ELF-1 (cell line): ENCODE data around the gene GNG14.
"Not testable (repeated sequence)": the region's sequence is repeated elsewhere in the genome, so short reads cannot be mapped to it uniquely, and the experiment has no call there.

Source experiments
- DNase-seq: peaks from one replicate; pipeline ENCODE4 v3.0.0-alpha.2; 2016; ENCODE audit warnings: low read depth, low spot score

The GNG14 gene

DNA sequence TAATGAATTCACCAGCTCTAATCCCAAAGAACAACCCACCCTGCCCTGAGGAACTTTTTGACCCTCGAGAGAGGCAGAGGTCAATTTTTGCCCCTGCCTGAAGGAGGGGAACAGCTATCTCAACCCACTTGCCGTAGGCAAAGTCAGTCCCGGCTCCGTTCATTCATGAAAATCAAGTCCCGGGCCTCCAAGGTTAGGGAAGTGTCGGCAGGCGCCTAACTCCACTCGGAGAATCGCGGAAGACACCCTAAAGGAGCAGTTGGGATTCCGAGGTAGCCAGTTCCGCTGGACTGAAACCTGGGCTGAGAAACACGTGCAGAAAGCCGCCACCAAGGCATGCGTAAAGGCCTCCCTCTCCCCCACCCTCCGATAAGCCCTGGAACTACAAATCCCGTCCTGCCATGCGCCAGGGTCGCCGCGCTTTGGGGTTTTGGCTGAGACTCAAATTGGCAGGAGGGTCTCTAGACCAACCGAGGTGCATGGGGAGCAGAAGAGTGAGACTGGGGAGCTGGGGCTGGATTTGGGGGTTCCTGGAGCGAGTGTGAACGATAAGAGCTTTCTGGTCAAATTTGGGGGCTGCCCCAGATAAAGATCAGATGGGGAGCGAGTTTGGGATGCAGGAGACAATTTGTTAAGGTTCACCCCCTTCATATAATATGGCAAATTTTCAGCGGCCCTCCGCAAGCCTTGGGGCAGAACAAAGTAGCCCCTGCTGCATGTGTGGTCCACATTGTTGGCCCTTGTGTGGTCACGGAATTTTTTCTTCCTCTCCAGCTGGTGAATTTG, 36.0 kb downstream of the GNG14 start, which contains the start of gene TNPO2:
TSS of gene TNPO2 (minus strand) at position 292 of the 786 bp plus-strand sequence. CDS start 2,955 bp downstream, outside the sequence.
- peak; percentile 89 for DNase-seq

DNA sequence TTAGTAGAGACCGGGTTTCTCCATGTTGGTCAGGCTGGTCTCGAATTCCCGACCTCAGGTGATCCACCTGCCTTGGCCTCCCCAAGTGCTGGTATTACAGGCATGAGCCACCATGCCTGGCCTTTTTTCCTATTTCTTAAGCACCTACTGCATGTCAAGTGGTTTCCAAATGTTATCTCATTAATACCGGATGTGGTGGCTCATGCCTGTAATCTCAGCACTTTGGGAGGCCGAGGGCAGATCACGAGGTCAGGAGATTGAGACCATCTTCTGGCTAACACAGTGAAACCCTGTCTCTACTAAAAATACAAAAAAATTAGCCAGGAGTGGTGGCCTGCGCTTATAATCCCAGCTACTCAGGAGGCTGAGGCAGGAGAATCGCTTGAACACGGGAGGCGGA, 37.8 kb downstream of the GNG14 start:
- DNase-seq: not testable (repeated sequence)

DNA sequence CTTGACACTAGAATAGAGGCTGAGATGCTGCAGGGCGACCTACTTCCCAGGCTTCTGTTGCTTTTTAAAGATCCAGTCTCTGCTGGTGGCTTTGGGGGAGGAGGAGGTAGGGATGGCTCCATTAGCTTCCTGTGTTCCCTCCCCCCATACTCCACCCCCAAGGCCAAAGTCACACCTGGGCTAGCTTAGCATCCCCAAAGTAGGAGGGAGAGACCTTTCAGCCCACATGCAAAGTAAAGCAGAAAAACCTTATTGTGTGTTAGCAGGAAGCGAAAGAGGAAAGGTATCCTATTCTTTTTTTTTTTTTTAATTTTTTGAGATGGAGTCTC, 39.2 kb downstream of the GNG14 start:
- no peak for DNase-seq

DNA sequence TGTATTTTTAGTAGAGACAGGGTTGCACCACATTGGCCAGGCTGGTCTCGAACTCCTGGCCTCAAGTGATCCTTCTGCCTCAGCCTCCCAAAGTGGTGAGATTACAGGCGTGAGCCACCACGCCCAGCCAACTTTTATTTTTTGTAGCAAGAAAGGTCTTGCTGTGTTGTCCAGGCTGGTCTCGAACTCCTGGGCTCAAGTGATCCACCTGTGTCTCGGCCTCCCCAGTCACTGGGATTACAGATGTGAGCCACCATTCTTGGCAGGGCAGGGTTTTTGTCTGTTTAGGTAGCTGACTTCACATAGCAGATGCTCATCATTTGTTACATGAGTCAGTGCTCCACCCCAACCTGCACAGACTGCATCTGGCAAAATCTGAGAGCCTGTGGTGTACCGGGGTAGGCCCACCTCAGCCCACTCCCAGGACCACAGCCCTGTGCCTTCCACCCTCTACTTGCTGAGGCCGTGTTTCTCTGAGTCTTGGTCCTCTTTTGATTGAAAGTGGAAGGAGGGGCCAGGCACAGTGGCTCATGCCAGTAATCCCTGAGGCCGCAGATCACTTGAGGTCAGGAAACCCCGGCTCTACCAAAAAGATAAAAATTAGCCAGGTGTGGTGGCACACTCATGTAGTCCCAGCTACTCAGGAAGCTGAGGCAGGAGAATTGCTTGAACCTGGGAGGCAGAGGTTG, 40.1 kb downstream of the GNG14 start:
- DNase-seq: no peak

DNA sequence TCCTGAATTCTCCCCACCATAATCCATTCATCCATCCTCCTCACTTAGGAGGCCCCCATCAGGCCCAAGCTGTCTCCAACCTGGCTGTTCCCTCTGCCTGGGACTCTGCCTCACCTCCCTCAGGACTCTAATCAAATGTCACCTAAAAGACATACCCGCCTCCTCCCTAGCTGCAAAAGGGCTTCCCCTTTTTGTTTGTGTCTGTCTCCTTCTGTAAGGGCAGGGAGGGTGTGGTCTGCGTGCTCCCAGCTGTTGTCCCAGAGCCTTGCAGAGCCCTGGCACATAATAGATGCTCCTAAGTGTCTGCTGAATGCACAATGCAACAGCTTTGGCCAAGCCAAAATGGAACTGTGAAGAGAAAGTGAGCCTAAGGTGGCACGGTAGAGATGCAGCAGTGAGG, 42.3 kb downstream of the GNG14 start:
- no peak for DNase-seq

DNA sequence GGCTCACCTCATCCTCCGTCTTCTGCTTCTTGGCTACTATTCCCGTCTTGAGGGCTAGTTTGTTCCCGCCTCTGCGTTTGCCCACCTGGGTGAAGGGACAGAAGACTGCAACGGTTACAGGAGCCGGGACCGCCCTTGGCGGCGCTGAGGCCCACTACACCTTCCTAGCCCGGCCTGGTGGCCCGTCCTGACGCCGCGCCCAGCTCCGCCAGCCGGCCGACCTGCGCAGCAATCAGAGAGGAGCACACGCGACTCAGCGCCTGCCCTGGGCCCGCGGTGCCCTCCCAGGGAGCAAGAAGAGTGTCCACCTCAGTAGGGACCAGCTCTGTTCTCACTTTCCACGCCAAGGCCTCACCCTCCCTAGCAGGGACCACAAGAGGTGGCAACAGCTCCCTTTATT, 43.5 kb downstream of the GNG14 start:
- no peak for DNase-seq

DNA sequence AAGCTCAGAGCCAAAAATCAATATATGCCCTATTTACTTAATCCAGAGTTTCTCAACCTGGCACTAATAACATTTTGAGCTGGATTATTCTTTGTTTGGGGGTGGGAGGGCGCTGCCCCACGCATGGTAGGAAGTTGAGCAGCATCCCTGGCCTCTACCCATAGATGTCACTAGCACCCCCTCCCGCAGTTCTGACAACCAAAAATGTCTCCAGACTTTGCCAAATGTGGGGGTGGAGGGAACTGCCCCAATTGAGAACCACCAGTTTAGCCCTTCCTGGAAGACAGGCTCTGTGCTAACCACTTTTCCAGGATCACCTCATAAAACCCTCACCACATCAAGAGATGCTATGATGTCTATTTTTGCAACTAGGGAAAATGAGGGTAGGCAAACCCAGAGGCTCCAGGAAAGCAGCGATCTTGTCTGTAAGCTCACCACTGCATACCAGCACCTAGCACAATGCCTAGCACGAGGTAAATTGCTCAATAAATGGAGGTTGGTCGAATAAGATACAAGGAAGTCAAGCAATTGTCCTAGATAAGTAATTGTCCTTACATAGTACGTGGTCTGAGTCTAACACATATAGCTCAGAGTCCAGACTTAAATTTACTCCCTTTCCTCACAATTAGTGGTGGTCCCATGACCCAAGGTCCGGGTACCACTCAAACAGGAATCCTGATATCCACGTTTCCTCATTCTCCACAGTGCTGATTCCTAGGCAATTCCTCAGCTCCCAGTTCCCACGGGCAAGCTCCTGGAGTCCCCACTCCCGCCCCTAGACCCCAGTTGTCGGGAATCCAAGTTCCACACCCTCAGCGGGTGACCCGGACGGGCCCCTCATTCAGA, 45.8 kb downstream of the GNG14 start:
- DNase-seq: peak; percentile 34

DNA sequence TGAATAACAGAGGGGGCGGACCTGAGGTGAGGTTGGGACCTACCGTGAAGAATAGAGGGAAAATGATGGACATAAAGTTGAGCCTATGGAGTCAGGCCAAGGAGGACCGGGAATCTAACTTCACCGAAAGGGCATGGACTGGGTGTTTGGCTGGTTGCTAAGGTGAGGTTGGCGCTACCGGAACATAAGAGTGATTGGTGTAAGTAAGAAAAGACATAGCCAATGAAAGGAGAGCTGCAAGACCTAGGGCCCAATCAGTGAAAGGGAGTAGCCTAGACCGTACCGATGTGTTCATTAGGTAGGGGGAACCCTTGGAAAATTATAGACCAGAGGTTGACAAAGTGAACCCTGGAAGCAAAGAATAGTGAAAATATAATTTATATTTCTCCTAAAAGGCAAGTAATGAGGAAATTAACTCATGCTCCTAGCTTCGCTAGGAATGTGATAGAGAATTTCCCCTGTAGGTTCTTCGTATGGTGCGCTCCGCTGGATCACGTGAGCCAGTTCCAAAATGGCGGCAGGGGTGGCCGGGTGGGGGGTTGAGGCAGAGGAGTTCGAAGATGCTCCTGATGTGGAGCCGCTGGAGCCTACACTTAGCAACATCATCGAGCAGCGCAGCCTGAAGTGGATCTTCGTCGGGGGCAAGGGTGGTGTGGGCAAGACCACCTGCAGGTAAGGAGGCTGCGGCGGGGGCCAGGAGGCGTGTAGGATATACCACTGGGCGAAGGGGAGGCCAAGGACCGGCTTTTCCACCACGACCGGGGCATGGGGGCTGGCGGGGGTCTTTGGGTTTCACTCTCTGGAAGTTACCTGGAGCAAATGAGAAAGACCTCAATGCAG, 49.4 kb downstream of the GNG14 start, which contains the start of gene GET3:
TSS of gene GET3 (plus strand) at position 503 of the 840 bp plus-strand sequence. CDS start at position 512, 9 bp downstream.
- DNase-seq: peak; percentile 100

DNA sequence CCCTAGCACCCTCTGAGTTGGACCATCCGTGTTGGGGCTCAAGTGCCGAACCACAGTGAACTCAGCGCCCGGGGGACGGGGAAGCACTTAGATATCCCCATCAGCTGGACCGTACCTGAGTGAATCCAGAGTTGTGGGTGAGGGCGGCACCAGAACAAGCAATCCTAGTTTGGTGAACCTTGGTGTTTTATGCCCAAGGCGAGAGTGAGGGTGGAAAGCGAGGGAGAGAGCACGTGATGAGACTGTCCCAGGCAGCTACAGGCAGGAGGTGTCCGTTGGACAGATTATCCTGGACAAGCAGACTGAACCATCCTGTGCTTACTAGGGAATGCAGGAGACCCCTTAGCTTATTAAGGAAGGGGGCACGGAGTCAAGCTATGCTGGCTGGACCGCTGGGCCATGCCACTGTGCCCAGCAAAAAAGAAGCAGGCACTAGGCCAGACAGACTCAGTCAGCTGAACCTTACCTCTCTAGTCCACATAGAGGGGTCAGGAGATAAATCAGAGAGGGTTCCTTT, 50.1 kb downstream of the GNG14 start:
- no peak for DNase-seq
